Measurements from ENCODE around the gene DOCK3.
"Not testable (repeated sequence)": the region's sequence is repeated elsewhere in the genome, so short reads cannot be mapped to it uniquely, and the experiment has no call there.

Gene DOCK3

GRCh38 chr3:50961386-50961785 lies 286.7 kb downstream of the DOCK3 start:
- Histone ChIP-seq H3K27me3 (ENCODE audit: control insufficient read depth, insufficient read depth, low read length, poor library complexity, severe bottlenecking) (no peaks in the 10 kb centered on the region), H3K4me3 (ENCODE audit: insufficient read depth, low read depth, low read length) (no peak overlapping the region), H3K27ac (ENCODE audit: insufficient read depth, low read depth, low read length, poor library complexity, severe bottlenecking) (no peak overlapping the region), H3K4me1 (ENCODE audit: control insufficient read depth, insufficient read depth, low read length) (no peaks in the 10 kb centered on the region), H3K9me3 (ENCODE audit: control insufficient read depth, low read length) (no peaks in the 10 kb centered on the region), H3K36me3 (ENCODE audit: control insufficient read depth, insufficient read depth, low read length) (no peaks in the 10 kb centered on the region)
- WGBS, 2 experiments = 100% methylated on average over 1 of the region's 1 CpG; no CpG with 5 or more reads in 1 of the 2 experiments

GRCh38 chr3:50971487-50971924 lies 296.8 kb downstream of the DOCK3 start:
- Histone ChIP-seq H3K9me3 (ENCODE audit: control insufficient read depth, low read length) (no peaks in the 10 kb centered on the region), H3K27ac (ENCODE audit: insufficient read depth, low read depth, low read length, poor library complexity, severe bottlenecking) (no peak overlapping the region), H3K27me3 (ENCODE audit: control insufficient read depth, insufficient read depth, low read length, poor library complexity, severe bottlenecking) (no peaks in the 10 kb centered on the region), H3K36me3 (ENCODE audit: control insufficient read depth, insufficient read depth, low read length) (no peaks in the 10 kb centered on the region), H3K4me3 (ENCODE audit: insufficient read depth, low read depth, low read length) (no peak overlapping the region), H3K4me1 (ENCODE audit: control insufficient read depth, insufficient read depth, low read length) (no peaks in the 10 kb centered on the region)
- 38 to 39% methylated on average over 3 of the region's 3 CpGs for WGBS, 2 experiments

- Histone ChIP-seq H3K9me3 (ENCODE audit: control insufficient read depth, low read length) (no peaks in the 10 kb centered on the region), H3K4me3 (ENCODE audit: insufficient read depth, low read depth, low read length) (no peak overlapping the region), H3K27me3 (ENCODE audit: control insufficient read depth, insufficient read depth, low read length, poor library complexity, severe bottlenecking) (no peaks in the 10 kb centered on the region), H3K27ac (ENCODE audit: insufficient read depth, low read depth, low read length, poor library complexity, severe bottlenecking) (no peak overlapping the region), H3K36me3 (ENCODE audit: control insufficient read depth, insufficient read depth, low read length) (no peaks in the 10 kb centered on the region), H3K4me1 (ENCODE audit: control insufficient read depth, insufficient read depth, low read length) (no peaks in the 10 kb centered on the region)
- 99 to 100% methylated on average over 2 of the region's 2 CpGs for WGBS, 2 experiments
Measured at GRCh38 chr3:50972029-50972428, 297.3 kb downstream of the DOCK3 start.

- H3K4me1 ChIP-seq (ENCODE audit: control insufficient read depth, insufficient read depth, low read length); H3K9me3 ChIP-seq (ENCODE audit: control insufficient read depth, low read length); H3K27me3 ChIP-seq (ENCODE audit: control insufficient read depth, insufficient read depth, low read length, poor library complexity, severe bottlenecking); H3K36me3 ChIP-seq (ENCODE audit: control insufficient read depth, insufficient read depth, low read length); H3K4me3 ChIP-seq (ENCODE audit: insufficient read depth, low read depth, low read length); H3K27ac ChIP-seq (ENCODE audit: insufficient read depth, low read depth, low read length, poor library complexity, severe bottlenecking): not testable (repeated sequence)
- 68 to 74% methylated on average over 16 of the region's 18 CpGs for WGBS, 2 experiments
Measured at GRCh38 chr3:50978586-50978985, 303.9 kb downstream of the DOCK3 start.

- no peaks in the 10 kb centered on the region for H3K4me1 ChIP-seq (ENCODE audit: control insufficient read depth, insufficient read depth, low read length)
- H3K9me3 ChIP-seq (ENCODE audit: control insufficient read depth, low read length) = no peaks in the 10 kb centered on the region
- no peaks in the 10 kb centered on the region for H3K36me3 ChIP-seq (ENCODE audit: control insufficient read depth, insufficient read depth, low read length)
- H3K27ac ChIP-seq (ENCODE audit: insufficient read depth, low read depth, low read length, poor library complexity, severe bottlenecking) = no peak overlapping the region
- H3K4me3 ChIP-seq (ENCODE audit: insufficient read depth, low read depth, low read length) = no peak overlapping the region
- 93 to 96% methylated on average over 9 to 10 of the region's 15 CpGs for WGBS, 2 experiments
- no peaks in the 10 kb centered on the region for H3K27me3 ChIP-seq (ENCODE audit: control insufficient read depth, insufficient read depth, low read length, poor library complexity, severe bottlenecking)
Measured at GRCh38 chr3:50978991-50979667, 304.4 kb downstream of the DOCK3 start.

GRCh38 chr3:50982540-50983325 lies 308.0 kb downstream of the DOCK3 start:
- Histone ChIP-seq H3K36me3 (ENCODE audit: control insufficient read depth, insufficient read depth, low read length) (no peaks in the 10 kb centered on the region), H3K27ac (ENCODE audit: insufficient read depth, low read depth, low read length, poor library complexity, severe bottlenecking) (no peak overlapping the region), H3K9me3 (ENCODE audit: control insufficient read depth, low read length) (no peaks in the 10 kb centered on the region), H3K27me3 (ENCODE audit: control insufficient read depth, insufficient read depth, low read length, poor library complexity, severe bottlenecking) (no peaks in the 10 kb centered on the region), H3K4me3 (ENCODE audit: insufficient read depth, low read depth, low read length) (no peak overlapping the region), H3K4me1 (ENCODE audit: control insufficient read depth, insufficient read depth, low read length) (no peaks in the 10 kb centered on the region)
- WGBS, 2 experiments = 89 to 92% methylated on average over 9 of the region's 9 CpGs

- H3K4me3 ChIP-seq (ENCODE audit: insufficient read depth, low read depth, low read length) = no peak overlapping the region
- WGBS, 2 experiments = 96 to 97% methylated on average over 5 of the region's 5 CpGs
- H3K9me3 ChIP-seq (ENCODE audit: control insufficient read depth, low read length) = no peaks in the 10 kb centered on the region
- no peak overlapping the region for H3K27ac ChIP-seq (ENCODE audit: insufficient read depth, low read depth, low read length, poor library complexity, severe bottlenecking)
- H3K27me3 ChIP-seq (ENCODE audit: control insufficient read depth, insufficient read depth, low read length, poor library complexity, severe bottlenecking) = no peaks in the 10 kb centered on the region
- H3K36me3 ChIP-seq (ENCODE audit: control insufficient read depth, insufficient read depth, low read length) = no peaks in the 10 kb centered on the region
- H3K4me1 ChIP-seq (ENCODE audit: control insufficient read depth, insufficient read depth, low read length) = no peaks in the 10 kb centered on the region
Measured at GRCh38 chr3:50983887-50984286, 309.2 kb downstream of the DOCK3 start.

GRCh38 chr3:50985893-50986292 lies 311.2 kb downstream of the DOCK3 start:
- WGBS, 2 experiments = no CpG with 5 or more reads among the region's 1 CpG
- H3K4me3 ChIP-seq (ENCODE audit: insufficient read depth, low read depth, low read length) = no peak overlapping the region
- H3K27me3 ChIP-seq (ENCODE audit: control insufficient read depth, insufficient read depth, low read length, poor library complexity, severe bottlenecking) = no peaks in the 10 kb centered on the region
- no peak overlapping the region for H3K27ac ChIP-seq (ENCODE audit: insufficient read depth, low read depth, low read length, poor library complexity, severe bottlenecking)
- no peaks in the 10 kb centered on the region for H3K4me1 ChIP-seq (ENCODE audit: control insufficient read depth, insufficient read depth, low read length)
- no peaks in the 10 kb centered on the region for H3K36me3 ChIP-seq (ENCODE audit: control insufficient read depth, insufficient read depth, low read length)
- H3K9me3 ChIP-seq (ENCODE audit: control insufficient read depth, low read length) = no peaks in the 10 kb centered on the region

- no peaks in the 10 kb centered on the region for H3K9me3 ChIP-seq (ENCODE audit: control insufficient read depth, low read length)
- 93 to 95% methylated on average over 2 of the region's 2 CpGs for WGBS, 2 experiments
- H3K27ac ChIP-seq (ENCODE audit: insufficient read depth, low read depth, low read length, poor library complexity, severe bottlenecking) = no peak overlapping the region
- no peaks in the 10 kb centered on the region for H3K4me1 ChIP-seq (ENCODE audit: control insufficient read depth, insufficient read depth, low read length)
- no peaks in the 10 kb centered on the region for H3K36me3 ChIP-seq (ENCODE audit: control insufficient read depth, insufficient read depth, low read length)
- no peak overlapping the region for H3K4me3 ChIP-seq (ENCODE audit: insufficient read depth, low read depth, low read length)
- no peaks in the 10 kb centered on the region for H3K27me3 ChIP-seq (ENCODE audit: control insufficient read depth, insufficient read depth, low read length, poor library complexity, severe bottlenecking)
Measured at GRCh38 chr3:50986726-50987125, 312.0 kb downstream of the DOCK3 start.

GRCh38 chr3:50994537-50994936 lies 319.8 kb downstream of the DOCK3 start:
- WGBS, 2 experiments = 17 to 55% methylated on average over 1 of the region's 1 CpG
- no peak overlapping the region for H3K4me3 ChIP-seq (ENCODE audit: insufficient read depth, low read depth, low read length)

More at GRCh38 chr3:50994537-50994936, 319.8 kb downstream of the DOCK3 start:
- Histone ChIP-seq H3K27ac (ENCODE audit: insufficient read depth, low read depth, low read length, poor library complexity, severe bottlenecking) (no peak overlapping the region), H3K36me3 (ENCODE audit: control insufficient read depth, insufficient read depth, low read length) (no peaks in the 10 kb centered on the region), H3K9me3 (ENCODE audit: control insufficient read depth, low read length) (peaks cover 3% of the 10 kb centered on the region), H3K27me3 (ENCODE audit: control insufficient read depth, insufficient read depth, low read length, poor library complexity, severe bottlenecking) (no peaks in the 10 kb centered on the region), H3K4me1 (ENCODE audit: control insufficient read depth, insufficient read depth, low read length) (no peaks in the 10 kb centered on the region)
